Loucy (cell line): ENCODE results near the gene PACRG.

Experiments used
- EZH2phosphoT487 ChIP-seq: fragments of 200-600 bp; IDR thresholded peaks from 2 replicates; pipeline ENCODE4 v1.6.1; 2018; ENCODE audit warnings: antibody characterized with exemption, mild to moderate bottlenecking, moderate library complexity, borderline replicate concordance
- TF ChIP-seq, protein P1 (sequence below): fragments of 200-600 bp; sonication (generic); conservative IDR thresholded peaks from 2 replicates; pipeline ENCODE4 v1.5.1; 2014; ENCODE audit warnings: mild to moderate bottlenecking, antibody characterized with exemption, low read length

DNA sequence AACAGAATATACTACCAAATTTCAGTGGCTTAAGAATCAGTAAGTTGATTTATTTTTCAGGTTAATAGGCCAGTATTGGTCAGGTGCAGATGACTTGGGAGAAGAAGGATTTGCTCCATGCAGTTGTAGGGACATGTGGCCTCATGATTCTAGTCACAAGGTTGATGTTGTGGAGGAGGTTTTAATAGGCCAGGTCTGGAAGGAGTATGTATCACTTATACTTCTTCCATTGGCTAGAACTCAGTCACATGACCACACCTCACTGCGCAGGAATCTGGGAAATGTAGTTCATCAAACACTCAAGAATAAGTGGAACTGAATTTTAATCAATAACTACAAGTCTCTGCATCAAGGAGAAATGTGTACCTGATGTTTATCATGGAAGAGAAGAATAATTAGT is 405.2 kb downstream of the PACRG start:
- TF ChIP-seq, protein P1, sequence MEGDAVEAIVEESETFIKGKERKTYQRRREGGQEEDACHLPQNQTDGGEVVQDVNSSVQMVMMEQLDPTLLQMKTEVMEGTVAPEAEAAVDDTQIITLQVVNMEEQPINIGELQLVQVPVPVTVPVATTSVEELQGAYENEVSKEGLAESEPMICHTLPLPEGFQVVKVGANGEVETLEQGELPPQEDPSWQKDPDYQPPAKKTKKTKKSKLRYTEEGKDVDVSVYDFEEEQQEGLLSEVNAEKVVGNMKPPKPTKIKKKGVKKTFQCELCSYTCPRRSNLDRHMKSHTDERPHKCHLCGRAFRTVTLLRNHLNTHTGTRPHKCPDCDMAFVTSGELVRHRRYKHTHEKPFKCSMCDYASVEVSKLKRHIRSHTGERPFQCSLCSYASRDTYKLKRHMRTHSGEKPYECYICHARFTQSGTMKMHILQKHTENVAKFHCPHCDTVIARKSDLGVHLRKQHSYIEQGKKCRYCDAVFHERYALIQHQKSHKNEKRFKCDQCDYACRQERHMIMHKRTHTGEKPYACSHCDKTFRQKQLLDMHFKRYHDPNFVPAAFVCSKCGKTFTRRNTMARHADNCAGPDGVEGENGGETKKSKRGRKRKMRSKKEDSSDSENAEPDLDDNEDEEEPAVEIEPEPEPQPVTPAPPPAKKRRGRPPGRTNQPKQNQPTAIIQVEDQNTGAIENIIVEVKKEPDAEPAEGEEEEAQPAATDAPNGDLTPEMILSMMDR = no peak
- TF ChIP-seq EZH2phosphoT487 = no peak
